HAP-1 (cell line): Measurements from ENCODE around the gene GAPVD1.

Source experiments
- DNase-seq, 2 experiments: peaks; one replicate each; pipeline ENCODE4 v3.0.0-alpha.2; 2016 to 2020; ENCODE audit warnings: low spot score in 2 of 2
- H3K27me3 ChIP-seq: fragments of 250-450 bp; sonication (Bioruptor Pico); 2 replicates; pipeline ENCODE4 v1.5.1; 2020; ENCODE audit warnings: low read depth, mild to moderate bottlenecking, moderate library complexity
- H3K36me3 ChIP-seq: fragments of 250-450 bp; sonication (Bioruptor Pico); replicated peaks from 2 replicates; pipeline ENCODE4 v1.5.1; 2020; ENCODE audit warnings: mild to moderate bottlenecking
- H3K4me1 ChIP-seq: fragments of 250-450 bp; sonication (Bioruptor Pico); 2 replicates; pipeline ENCODE4 v1.5.1; 2020; ENCODE audit warnings: mild to moderate bottlenecking
- H3K4me3 ChIP-seq: fragments of 250-450 bp; sonication (Bioruptor Pico); 2 replicates; pipeline ENCODE4 v1.5.1; 2020; ENCODE audit warnings: mild to moderate bottlenecking, moderate library complexity
- H3K9me3 ChIP-seq: fragments of 250-450 bp; sonication (Bioruptor Pico); 2 replicates; pipeline ENCODE4 v1.5.1; 2020; ENCODE audit warnings: mild to moderate bottlenecking, moderate library complexity
- in situ Hi-C: fragments of 300-500 bp; cut with MboI; formaldehyde crosslinking; loops from 3 replicates; pipeline ENCODE4 v1.14.3; 2020; ENCODE audit warnings: low sequenced_read_pairs, inconsistent platforms, mixed read lengths

GAPVD1 gene

GRCh38 chr9:125343518-125344275 lies 82.1 kb downstream of the GAPVD1 start:
- in situ Hi-C loops, result no loop called here
- H3K27me3 ChIP-seq, result no peaks in the 10 kb centered on the region
- DNase-seq, result peak; percentile 42 to 51
- H3K9me3 ChIP-seq, result no peaks in the 10 kb centered on the region
- H3K36me3 ChIP-seq, result peaks cover 42% of the 10 kb centered on the region
- H3K4me3 ChIP-seq, result no peak overlapping the region
- peaks cover 3% of the 10 kb centered on the region; the same call in 1 of the 2 replicates for H3K4me1 ChIP-seq

DNA sequence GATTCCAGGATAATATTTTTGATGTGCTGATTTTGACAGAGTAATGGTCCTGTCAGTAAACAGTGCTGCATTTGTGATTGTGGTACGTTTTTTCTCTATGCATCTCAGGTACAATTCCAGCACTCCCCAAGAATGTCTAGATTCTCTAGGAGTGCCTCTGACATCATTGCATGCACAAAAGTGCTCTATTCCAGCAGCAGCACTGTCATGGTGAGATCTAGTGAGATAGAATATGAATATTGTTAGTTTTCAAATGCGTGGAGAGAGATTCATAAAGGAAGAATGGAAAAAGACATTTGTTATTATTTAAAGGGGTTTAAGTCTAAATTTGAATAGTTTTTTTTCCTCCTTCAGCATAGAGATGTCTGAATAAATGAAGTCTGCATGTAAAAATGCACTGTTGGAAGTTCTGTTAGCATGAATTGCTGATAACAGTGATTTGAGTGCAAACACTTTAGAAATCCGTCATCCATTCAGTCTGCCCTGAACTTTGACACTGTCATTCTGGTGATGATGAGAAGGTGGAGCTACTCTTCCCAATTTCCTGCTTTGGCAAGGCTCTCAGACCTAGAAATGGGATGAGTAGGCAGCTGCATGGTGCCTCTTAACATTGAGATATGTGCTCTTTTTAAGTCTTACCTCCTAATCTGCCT lies 84.6 kb downstream of the GAPVD1 start:
- no peak overlapping the region for H3K4me3 ChIP-seq
- DNase-seq, result no peak
- in situ Hi-C loops, result no loop called here
- peaks cover 47% of the 10 kb centered on the region for H3K36me3 ChIP-seq
- H3K4me1 ChIP-seq, result peaks cover 3% of the 10 kb centered on the region; the same call in 1 of the 2 replicates
- H3K27me3 ChIP-seq, result no peaks in the 10 kb centered on the region
- no peaks in the 10 kb centered on the region for H3K9me3 ChIP-seq

GRCh38 chr9:125355601-125356000 lies 94.0 kb downstream of the GAPVD1 start:
- Histone ChIP-seq H3K9me3 (no peaks in the 10 kb centered on the region), H3K36me3 (peaks cover 69% of the 10 kb centered on the region), H3K4me3 (no peak overlapping the region), H3K27me3 (no peaks in the 10 kb centered on the region), H3K4me1 (no peaks in the 10 kb centered on the region)
- in situ Hi-C loops, result no loop called here
- no peak for DNase-seq

GRCh38 chr9:125356032-125356431 lies 94.4 kb downstream of the GAPVD1 start:
- peaks cover 66% of the 10 kb centered on the region for H3K36me3 ChIP-seq
- in situ Hi-C loops, result no loop called here
- DNase-seq, result no peak

DNA sequence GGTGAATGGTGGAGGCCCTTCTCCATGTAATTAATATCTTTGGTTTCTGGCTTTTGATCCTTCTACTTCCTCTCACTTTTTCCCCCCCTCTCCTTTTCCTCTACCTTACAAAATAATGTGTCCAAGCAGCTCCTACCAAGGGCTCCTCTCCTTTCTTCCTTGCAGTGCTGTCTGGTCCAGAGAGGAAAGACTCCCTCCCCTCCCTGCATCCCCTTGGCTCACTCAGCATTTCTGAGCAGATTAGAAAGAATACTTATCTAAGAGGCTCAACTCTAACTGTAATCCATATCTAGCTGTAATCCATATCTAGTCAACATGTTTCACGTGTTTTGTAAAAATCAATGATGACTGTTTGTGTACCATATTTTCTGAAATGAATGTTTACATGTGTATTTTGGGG lies 97.4 kb downstream of the GAPVD1 start:
- Histone ChIP-seq H3K4me3 (no peak overlapping the region), H3K9me3 (no peaks in the 10 kb centered on the region), H3K4me1 (no peaks in the 10 kb centered on the region), H3K27me3 (no peaks in the 10 kb centered on the region), H3K36me3 (peaks cover 57% of the 10 kb centered on the region)
- DNase-seq, result no peak
- in situ Hi-C loops, result no loop called here

More at GRCh38 chr9:125356032-125356431, 94.4 kb downstream of the GAPVD1 start:
- no peak overlapping the region for H3K4me3 ChIP-seq
- H3K4me1 ChIP-seq, result no peaks in the 10 kb centered on the region
- H3K9me3 ChIP-seq, result no peaks in the 10 kb centered on the region
- no peaks in the 10 kb centered on the region for H3K27me3 ChIP-seq

GRCh38 chr9:125360601-125361000 lies 99.0 kb downstream of the GAPVD1 start:
- in situ Hi-C loops, result no loop called here
- no peak for DNase-seq

GRCh38 chr9:125361837-125362531 lies 100.4 kb downstream of the GAPVD1 start:
- H3K9me3 ChIP-seq, result no peaks in the 10 kb centered on the region
- in situ Hi-C loops, result no loop called here
- H3K4me3 ChIP-seq, result no peak overlapping the region
- no peaks in the 10 kb centered on the region for H3K27me3 ChIP-seq
- no peaks in the 10 kb centered on the region for H3K4me1 ChIP-seq
- no peak for DNase-seq
- peaks cover 44% of the 10 kb centered on the region for H3K36me3 ChIP-seq

More at GRCh38 chr9:125360601-125361000, 99.0 kb downstream of the GAPVD1 start:
- H3K9me3 ChIP-seq, result no peaks in the 10 kb centered on the region
- no peak overlapping the region for H3K4me3 ChIP-seq
- no peaks in the 10 kb centered on the region for H3K27me3 ChIP-seq
- no peaks in the 10 kb centered on the region for H3K4me1 ChIP-seq
- H3K36me3 ChIP-seq, result peaks cover 53% of the 10 kb centered on the region

GRCh38 chr9:125366676-125367075 lies 105.0 kb downstream of the GAPVD1 start:
- Histone ChIP-seq H3K4me1 (no peaks in the 10 kb centered on the region), H3K27me3 (no peaks in the 10 kb centered on the region), H3K36me3 (peaks cover 21% of the 10 kb centered on the region), H3K9me3 (no peaks in the 10 kb centered on the region), H3K4me3 (no peak overlapping the region)
- no peak for DNase-seq
- in situ Hi-C loops, result no loop called here

DNA sequence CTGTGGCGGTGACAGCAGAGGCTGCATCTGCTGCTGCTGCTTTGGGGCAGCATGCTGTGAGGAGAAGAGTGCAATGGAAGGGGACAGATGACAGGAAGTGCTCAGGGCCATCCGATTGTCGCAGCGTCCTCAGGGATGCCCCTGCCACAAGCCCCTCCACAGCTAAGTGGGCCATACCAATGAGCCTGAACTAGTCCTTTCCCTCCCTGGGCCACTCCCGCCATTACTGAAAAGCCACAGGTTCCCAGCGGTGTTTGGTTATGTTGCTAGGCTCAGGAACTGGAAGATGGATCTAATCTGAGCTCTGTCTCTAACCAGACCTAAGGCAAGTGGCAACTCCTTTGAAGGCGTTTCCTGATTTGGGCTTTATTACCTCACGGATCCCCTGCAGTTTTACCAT lies 109.2 kb downstream of the GAPVD1 start:
- DNase-seq, result no peak
- Histone ChIP-seq H3K4me3 (no peak overlapping the region), H3K9me3 (no peaks in the 10 kb centered on the region), H3K36me3 (peaks cover 4% of the 10 kb centered on the region), H3K27me3 (no peaks in the 10 kb centered on the region), H3K4me1 (peaks cover 3% of the 10 kb centered on the region; the same call in 1 of the 2 replicates)
- in situ Hi-C loops, result no loop called here

DNA sequence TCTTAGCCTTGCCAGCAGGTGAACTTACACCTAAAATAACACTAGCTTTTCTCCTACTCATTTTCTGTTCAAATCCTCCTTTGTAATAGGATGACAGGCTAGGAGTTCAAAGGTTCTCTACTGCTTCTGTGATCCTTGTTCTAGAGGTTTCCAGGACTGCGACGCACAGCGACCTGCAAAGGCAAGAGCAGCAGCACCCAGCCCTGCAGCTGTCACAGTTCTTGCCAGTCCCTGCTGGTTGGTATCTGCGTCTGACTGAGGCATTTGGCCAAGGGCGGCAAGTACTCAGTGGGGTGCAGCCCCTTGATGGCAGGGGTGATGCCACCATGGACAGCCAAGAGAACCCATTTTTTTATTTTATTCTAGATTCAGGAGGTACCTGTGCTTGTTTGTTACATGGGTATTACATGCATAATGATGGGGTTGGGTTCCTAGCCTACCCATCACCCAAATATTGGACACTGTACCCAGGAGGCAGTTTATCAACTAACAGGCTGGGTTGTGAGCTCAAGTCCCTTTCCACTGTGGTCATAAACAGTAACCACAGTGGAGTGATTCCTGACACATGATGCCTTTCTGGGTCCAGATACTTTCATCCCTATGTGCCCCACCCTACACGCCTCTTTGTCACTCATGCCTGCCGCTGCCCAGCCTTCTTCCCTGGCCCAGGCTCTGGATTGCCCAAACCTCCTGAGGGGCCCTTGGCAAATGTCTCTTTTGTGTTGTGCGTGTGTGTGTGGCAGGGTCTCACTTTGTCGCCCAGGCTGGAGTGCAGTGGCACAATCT lies 111.0 kb downstream of the GAPVD1 start:
- Histone ChIP-seq H3K36me3 (no peaks in the 10 kb centered on the region; the same call in 1 of the 2 replicates), H3K27me3 (no peaks in the 10 kb centered on the region), H3K4me1 (peaks cover 3% of the 10 kb centered on the region; the same call in 1 of the 2 replicates), H3K4me3 (no peak overlapping the region), H3K9me3 (no peaks in the 10 kb centered on the region)
- in situ Hi-C loops, result no loop called here
- no peak for DNase-seq

DNA sequence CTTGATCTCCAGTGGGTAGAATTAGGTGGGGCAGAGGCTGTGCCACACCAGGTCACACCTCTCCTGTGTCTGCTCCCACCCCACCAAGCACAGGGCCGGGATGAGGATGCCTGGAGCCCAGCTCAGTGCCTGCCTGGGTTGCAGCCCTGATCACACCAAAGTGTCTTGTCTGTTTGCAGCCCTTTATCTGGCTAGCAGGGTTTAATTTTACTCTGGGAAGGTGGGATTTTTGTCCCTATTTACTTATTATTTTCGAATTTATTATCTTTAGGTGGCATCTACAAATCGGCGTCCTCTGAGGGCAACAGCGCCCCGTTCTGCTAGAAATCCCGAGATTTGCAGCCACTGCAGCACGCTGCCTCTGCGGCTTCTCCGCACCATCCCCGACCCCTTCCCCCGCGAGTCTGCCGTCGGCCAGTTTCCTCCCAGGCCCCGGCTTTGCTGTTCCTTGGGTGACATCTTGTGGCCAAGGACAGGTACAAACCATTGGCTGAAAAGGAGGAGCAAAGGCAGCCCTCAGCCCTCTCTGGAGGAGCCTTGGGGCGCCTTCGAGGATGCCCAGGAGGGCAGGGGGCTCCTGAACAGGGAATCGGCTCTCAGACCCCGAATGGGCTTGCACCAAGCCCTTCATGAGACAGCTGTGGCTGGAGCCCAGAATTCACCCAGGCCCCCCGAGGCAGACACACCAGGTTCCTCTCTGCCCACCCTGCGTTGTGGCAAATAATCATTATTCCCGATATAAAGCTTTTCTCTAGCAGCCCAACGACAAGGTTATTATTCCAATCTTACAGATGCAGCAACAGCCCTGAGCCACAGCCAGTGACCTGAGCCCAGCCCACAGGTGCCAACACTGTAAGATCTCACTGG lies 113.0 kb downstream of the GAPVD1 start:
- Histone ChIP-seq H3K9me3 (no peaks in the 10 kb centered on the region), H3K27me3 (no peaks in the 10 kb centered on the region), H3K4me1 (peaks cover 3% of the 10 kb centered on the region; the same call in 1 of the 2 replicates), H3K4me3 (peak overlapping the region; percentile 12; the same call in 1 of the 2 replicates), H3K36me3 (no peaks in the 10 kb centered on the region)
- DNase-seq, result peak; percentile 78 to 88
- in situ Hi-C loops, result loop anchor here (5.0 kb wide), 1 partner anchor 602 kb away; the partner anchor contains the start of gene NR6A1

- in situ Hi-C loops, result loop anchor here (5.0 kb wide), 1 partner anchor 604 kb away; the partner anchor contains the start of gene NR6A1
- H3K4me1 ChIP-seq, result peaks cover 3% of the 10 kb centered on the region; the same call in 1 of the 2 replicates
- no peak for DNase-seq
- no peaks in the 10 kb centered on the region for H3K27me3 ChIP-seq
- no peak overlapping the region for H3K4me3 ChIP-seq
- H3K9me3 ChIP-seq, result no peaks in the 10 kb centered on the region
- no peaks in the 10 kb centered on the region for H3K36me3 ChIP-seq
Measured at GRCh38 chr9:125375820-125376219, 114.2 kb downstream of the GAPVD1 start.
